ENCODE data around the gene MYCBP2. TPM values are rescaled to one million over a fixed set of nuclear protein-coding genes. Genes with fewer than 3 reads are reported as not detected.
"Not testable (repeated sequence)": the region's sequence is repeated elsewhere in the genome, so short reads cannot be mapped to it uniquely, and the experiment has no call there.

MYCBP2 gene
- total RNA-seq, 1 donor from 2014 or later = 71.3 TPM

DNA sequence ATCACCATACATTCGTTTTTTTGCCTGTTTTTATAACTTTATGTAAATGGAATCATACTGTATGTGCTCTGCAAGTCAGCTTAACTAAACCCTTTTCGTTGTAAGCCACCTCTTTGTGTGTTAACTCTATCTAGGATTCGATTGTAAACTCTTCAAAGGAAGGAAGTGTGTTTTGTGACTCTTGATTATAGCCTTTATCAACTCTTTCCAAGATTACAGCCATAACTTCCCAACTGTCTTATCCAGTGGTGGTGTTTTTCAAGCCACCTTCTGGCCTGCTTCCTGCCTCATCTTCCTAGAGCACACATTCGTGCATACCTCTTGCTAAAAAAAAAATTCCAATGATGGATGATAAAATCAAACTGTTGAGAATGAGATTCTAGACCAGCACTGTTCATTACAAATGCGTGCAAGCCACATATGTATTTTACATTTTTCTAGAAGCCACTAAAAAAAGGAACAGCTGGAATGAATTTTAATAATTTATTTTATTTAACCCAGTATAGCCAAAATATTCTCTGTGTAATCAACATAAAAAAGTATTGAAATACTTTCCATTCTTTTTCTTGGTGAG is 287.9 kb downstream of the MYCBP2 start:
- DNase-seq (ENCODE audit: low read depth) = no peak

DNA sequence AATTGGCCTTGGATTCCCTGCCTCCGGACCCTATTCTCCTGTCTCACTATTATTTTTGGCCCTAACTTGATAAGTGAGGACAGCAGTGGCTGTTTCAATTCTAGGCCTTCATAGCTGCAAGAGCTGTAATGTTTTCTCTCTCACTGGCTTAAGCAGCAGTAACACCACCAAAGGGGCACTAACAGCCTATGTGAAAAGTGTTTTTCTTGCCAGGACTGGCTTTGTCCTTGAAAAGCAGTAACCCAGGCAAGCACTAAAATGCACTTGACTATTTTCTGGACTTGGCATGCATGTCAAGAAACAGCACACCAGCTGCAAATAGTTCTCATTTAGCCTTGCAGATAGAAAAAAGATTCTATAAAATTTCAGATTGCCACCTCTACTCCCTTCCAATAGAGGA is 290.6 kb downstream of the MYCBP2 start:
- DNase-seq (ENCODE audit: low read depth) = no peak

DNA sequence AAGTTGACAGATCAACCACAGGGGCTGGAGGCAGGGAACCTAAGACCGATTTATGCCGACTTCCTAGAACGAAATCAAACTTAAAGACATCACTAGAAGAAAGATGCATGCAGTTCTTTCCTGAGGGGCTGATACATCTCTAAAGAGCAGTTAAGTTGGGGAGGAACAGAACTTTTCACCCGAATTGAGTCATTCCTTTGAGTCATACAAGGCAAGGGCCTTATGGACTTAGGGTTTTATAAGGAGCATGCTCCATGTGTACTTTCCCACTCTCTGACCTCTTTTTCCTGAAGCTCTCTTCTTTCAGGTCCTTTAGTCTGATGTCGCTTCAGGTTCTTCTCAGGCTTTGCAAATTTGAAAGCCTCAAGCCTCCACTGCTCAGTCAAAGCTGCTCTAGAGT is 292.0 kb downstream of the MYCBP2 start:
- DNase-seq (ENCODE audit: low read depth) = no peak

DNA sequence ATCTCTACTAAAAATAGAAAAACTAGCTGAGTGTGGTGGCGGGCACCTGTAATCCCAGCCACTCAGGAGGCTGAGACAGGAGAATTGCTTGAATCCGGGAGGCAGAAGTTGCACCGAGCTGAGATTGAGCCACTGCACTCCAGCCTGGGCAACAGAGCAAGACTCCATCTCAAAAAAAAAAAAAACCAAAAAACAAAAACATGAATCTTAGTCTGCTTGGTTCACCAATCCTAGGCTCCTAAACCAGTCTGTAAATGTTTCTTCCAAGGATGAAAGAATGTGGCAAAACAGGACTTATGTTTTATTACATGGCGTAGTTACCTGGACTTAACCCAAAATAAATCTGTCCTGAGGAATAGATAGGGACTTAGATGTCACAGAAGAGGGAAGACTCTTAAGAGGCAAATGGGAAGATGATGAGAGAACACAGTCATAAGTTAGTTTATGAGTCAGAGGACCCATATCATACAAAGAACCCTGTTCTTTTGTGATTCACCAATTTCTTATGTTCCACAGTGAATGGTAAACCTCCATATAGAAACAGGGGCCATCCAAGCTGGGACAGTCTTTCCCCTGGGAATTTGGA is 293.1 kb downstream of the MYCBP2 start:
- no peak for DNase-seq (ENCODE audit: low read depth)

DNA sequence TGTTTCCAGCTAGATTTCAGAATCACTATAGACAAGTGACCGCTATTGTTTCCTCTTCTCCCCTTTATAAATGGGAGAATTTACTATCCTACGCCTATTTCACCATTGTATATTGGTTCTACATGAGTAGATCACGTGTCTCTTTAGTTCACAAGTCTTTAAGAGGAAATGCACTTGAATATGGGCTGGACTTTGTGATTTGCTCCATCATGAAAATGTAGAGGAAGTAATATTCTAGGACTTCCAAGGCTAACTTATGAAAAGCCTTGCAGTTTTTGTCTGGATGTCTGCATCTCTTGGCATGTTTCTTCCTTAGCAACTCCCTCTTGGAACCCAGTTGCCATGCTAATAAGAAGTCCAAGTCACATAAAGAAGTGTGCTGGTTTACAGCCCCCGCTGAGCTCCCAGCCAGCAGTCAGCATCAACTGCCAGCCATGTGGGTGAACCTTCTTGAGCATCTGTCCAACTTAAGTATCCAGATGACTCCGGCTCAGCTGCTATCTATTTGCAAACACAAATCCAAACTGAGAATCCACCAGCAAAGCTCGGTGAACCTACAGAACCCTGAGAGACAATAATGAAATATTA is 295.1 kb downstream of the MYCBP2 start:
- no peak for DNase-seq (ENCODE audit: low read depth)

DNA sequence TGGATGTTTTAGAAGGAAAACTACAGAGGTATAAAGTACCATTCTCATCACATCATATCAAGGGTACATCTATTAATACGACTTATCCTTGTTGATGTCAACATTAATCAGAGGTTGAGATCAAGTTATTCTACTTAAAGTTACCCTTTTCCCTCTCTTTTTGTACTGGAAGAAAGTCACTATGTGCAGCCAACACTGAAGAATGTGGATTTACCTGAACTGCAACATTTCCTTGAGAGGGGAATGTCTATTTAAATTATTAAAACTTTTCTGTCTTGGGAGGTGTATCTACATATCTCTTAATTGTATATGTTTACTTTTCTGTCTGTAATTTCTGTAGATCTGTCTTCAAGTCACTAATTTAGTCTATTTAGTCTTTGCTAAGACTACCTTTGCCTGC is 297.5 kb downstream of the MYCBP2 start:
- no peak for DNase-seq (ENCODE audit: low read depth)

DNA sequence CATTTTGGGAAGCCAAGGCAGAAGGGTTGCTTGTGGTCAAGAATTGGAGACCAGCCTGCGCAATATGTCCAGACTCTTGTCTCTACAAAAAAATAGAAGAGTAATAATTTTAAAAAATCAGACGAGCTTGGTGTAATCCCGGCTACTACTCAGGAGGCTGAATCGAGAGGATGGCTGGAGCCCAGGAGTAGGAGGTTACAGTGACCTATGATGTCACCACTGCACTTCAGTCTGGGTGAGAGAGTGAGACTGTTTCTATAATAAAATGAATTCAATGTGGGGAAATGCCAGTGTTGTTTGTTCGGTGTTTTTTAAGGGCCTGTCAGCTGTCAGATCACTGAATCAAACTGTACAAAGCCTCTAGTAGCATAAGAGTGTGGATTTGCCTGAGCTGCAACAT is 298.7 kb downstream of the MYCBP2 start:
- peak; percentile 52 for DNase-seq (ENCODE audit: low read depth)

DNA sequence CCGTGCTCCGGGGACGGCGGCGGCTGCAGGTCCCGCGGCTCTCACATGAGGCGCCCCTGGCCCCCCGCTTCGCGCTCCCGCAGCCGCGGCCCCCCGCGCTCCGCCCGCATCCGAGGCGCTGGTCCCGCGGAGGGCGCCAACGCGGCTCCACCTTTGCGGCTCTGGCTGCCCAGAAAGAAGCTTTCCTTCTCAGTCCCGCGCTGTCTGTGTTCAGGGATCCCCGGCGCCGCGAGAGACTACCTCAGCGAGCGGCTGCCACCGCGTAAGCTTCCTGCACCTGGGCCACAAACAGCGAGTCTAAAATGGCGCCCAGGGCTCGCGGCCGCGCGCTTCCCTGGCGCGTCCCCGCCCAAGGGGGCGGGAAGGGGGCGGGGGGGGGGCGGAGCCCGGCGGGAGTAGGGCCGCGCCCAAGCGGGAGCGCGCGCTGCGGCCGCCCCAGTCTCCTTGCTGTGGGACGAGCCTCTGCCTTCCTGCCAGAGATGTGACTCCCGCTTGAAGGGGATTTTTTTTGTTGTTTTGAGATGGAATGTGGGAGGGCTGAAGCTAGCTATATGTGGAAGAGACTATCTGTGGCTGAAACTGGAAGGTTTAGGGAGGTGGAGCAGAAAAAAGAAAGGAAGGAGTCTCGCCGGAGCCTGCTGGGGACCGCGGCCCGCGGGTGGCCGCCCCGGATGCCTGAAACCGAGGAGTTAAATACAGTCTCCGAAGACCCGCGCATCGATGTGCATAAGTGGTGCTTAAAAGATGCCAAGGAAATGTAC is 299.9 kb downstream of the MYCBP2 start, which contains the start of gene FBXL3:
TSS of gene FBXL3 (minus strand) at position 299 of the 761 bp plus-strand sequence. CDS start 5,299 bp downstream, outside the sequence.
- peak; percentile 85 for DNase-seq (ENCODE audit: low read depth)

DNA sequence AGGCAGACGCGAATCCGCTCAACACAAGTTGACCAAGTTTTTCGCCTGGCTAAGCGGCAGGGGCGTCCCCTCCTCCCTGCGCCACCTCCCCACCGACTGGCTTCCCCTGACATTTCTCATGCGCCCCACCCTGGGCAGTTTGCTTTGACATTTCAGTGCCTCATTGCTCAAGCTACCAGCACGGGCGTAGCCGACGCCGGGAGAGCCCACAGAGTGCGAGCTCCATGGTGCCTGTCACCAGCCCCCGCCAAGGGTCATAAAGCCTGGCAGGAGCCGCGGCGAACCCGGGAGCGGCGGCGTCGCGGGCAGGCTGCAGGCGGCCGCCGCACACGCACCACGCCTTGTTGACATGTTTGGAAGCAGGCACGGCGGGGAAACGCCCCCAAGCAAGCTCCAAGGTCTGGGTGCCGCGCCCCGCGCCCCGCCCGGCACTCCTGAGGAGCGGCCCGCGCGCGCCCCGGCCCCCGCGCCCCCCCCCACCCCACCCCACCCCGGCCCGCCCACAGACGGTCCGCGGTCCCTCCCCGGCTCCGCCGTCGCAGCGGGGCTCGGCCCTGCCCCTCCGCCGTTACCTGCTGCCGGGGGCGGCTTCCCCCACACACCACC is 300.5 kb downstream of the MYCBP2 start:
- peak; percentile 83 for DNase-seq (ENCODE audit: low read depth)

DNA sequence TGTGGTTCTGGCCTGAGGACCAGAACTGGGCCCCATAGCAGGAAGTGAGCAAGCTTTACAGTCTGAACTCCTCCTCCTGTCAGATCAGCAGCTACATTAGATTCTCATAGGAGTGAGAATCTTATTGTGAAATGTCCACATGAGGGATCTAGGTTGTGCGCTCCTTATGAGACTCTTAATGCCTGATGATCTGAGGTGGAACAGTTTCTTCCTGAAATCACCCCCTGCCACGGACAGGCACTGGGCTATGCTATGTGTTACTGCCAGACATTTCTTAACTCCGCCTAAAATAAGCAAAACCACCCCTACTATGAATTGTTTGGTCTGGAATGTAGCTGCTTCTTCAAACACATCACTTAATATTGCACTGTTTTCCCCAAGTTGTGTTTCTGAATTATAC is 304.6 kb downstream of the MYCBP2 start:
- no peak for DNase-seq (ENCODE audit: low read depth)

DNA sequence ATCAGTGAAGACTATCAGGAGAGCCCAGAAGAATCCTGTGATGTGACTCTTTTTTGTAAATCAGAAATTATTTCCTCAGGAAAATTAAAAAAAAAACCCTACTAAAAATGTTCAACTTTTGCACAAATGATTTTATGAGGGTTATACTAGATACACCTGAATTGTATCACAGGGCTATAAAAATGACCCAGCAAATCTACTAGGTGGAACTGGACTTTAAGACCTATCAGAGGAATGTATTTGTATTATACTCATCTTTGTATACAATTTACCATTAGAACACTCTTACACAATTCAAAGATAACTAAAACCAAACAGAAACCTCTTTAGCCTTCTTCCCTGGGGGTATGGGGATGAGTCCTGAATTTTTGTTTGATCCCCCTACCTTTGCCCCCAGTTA is 307.1 kb downstream of the MYCBP2 start:
- no peak for DNase-seq (ENCODE audit: low read depth)

DNA sequence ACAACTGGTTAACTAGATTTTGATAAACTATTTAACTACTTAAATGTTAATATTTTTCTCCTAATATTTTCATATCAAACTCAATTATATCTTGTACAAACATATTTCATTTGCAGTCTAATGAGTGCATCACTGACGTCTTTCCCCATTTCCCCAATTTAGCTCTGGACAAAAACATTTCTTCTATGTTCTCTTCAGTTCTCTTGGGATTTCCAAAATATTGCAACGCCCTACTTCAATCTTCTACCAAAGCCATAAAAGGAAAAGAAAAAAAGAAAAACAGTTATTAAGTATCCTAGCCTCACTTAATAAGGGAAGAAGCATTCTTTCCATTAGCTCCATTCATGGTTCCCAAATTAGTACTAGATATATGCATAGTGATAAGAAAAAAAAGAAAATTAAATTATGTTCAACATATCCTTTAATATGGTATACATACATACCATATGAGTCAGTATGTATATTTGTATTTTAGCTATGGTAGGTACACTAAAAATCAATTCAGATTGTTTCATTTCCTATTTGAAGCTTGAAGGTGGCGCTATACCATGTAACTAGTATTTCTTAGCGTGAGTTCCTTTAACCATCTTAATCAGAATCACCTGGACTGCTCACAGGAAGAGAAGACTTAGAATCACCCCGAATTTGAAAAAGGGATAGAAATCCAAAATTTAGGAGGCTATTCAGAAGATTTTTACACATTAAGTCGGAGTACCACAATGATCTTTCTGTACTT is 309.8 kb downstream of the MYCBP2 start:
- no peak for DNase-seq (ENCODE audit: low read depth)

DNA sequence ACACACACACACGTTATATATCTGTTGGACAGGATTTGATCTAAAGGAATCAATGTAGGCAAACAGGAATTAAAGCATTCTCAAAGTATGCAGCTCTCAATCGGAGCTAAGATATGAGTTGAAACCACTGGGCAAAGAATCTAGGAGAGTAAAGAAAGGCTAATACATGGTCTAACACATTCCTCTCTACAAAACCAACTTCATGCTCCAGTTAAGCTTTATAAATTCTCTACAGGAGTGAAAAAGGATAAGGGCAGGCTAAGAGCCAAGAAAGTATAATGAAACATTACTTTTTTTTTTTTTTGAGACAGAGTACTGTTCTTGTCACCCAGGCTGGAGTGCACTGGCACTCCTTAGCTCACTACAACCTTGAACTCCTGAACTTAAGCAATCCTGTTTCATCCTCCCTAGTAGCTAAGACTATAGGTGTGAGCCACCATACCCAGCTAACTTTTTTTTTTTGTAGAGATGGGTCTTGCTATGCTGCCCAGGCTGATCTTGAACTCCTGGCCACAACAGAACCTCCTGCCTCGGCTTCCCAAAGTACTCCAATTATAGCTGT is 310.6 kb downstream of the MYCBP2 start:
- no peak for DNase-seq (ENCODE audit: low read depth)

DNA sequence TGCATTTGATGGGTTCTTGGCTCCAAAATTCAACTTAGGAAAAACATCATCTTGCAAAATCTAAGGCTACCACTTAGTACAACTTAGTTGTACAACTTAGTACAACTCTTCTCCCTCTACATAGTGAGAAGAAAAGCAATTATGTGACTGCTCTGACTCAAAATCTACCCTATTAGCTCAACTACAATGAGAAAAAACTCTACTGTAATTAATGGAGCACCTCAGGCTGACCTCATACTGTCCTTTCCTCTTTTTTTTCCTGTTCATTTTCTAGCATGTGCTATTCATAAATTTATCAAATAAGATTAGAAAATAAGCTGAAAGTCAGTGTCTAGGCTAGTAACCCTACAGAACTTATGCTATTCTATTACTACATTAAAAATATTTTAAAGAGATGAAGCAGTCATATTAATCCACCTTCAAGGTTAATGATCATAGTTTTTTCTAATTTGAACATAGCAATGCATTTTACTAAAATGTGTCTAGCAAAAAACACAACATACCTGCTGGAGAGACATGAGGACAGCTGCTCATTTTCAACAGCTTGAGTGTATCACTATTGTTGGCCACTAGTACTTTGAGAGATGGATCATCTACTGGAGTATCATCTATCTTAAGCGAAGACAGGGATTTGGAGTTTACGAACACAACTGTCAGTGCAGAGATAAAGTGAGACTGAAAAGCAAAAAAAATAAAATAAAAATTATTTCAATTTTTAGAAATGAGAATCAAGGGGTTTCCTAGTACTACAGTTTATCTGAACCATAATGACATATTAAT is 311.8 kb downstream of the MYCBP2 start:
- DNase-seq (ENCODE audit: low read depth) = no peak

DNA sequence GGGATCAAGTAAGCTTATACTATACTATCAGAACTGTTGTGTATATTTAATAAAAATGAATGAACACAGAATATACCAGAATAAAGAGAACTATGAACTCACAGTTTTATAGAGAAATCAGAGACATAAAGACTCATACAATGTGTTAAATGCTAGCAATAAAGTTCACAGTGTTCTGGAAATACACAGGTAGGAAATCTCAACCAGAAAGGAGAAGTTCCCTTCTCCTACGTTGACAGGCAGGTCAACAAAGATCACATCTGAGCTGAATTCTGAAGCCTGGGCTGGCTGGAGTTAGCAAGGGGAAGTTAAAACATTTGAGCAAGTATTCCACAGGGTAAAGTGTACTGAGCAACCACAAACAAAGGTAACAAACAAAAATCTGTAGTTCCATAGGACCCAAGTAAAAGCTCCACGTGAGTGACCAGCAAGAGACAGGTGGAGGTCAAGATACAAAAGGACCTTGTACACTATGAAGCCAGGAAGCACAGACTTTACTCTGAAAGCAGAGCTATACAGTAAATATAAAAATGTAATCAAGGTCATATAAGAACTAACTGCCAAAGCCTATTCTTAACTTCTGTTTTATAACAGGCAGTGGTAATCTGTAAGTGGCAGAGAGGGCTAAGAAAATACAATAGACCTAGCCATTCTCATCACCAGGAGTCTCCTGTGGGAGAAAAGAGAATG is 312.9 kb downstream of the MYCBP2 start:
- DNase-seq (ENCODE audit: low read depth) = no peak

DNA sequence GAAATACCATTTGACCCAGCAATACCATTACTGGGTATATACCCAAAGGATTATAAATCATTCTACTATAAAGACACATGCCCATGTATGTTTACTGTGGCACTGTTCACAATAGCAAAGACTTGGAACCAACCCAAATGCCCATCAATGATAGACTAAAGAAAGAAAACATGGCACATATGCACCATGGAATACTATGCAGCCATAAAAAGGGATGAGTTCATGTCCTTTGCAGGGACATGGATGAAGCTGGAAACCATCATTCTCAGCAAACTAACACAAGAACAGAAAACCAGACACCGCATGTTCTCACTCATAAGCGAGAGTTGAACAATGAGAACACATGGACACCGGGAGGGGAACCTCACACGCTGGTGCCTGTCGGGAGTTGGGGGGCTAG is 317.2 kb downstream of the MYCBP2 start:
- not testable (repeated sequence) for DNase-seq (ENCODE audit: low read depth)

DNA sequence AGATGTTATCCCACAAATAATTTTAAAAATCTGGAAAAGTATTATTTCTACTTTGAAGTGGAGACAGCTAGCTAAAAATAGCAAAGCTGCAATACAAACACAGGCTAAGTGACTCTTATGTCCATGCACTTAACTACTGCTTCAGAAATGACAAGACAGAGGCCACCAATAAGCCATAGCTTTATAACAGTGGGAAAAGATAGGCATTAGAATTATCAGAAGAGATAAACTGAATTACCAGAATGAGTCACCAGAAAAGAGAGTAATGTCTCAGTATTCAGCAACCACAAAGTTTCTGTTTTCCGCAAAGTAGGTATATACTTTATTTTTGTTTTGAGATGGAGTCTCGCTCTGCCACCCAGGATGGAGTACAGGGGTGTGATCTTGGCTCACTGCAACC is 317.9 kb downstream of the MYCBP2 start:
- no peak for DNase-seq (ENCODE audit: low read depth)

DNA sequence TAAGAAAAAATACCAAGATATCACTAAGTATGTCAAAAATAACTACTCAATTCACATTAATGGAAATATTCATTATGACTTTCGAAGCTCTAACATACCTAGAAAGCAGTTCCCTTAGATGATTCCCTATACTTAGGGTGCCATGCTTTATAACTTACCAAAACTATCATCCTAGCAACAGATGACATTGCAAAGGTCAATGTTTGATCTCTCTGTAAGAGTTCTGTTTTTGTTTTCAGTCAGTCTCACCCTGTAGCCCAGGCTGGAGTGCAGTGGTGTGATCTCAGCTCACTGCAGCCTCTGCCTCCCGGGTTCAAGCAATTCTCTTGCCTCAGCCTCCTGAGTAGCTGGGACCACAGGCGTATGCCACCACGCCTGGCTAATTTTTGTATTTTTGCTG is 318.6 kb downstream of the MYCBP2 start:
- not testable (repeated sequence) for DNase-seq (ENCODE audit: low read depth)

DNA sequence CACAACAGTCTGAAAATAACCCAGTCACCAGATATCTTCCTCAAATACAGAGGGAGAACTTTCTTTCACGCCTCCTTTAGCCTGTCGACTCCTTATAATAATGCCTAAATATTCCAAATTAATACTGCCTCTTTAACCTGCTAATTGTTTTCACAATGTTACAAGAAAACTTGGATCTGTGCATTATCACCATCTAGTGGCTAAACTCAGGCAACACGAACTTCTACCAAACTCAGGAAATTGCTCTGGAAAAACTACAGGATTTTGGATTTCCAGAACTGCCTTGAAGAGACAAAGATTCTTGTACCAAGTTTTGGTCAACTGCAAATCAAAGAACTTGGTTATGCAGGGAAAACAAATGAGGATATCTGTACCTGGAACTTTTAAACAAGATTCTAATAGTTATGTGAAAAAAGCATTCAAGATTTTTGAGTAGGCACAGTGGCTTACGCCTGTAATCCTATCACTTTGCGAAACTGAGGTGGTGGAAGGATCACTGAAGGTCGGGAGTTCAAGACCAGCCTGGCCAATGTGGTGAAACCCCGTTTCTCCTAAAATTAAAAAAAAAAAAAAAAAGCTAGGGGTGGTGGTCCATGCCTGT is 324.2 kb downstream of the MYCBP2 start:
- peak; percentile 41 for DNase-seq (ENCODE audit: low read depth)

All from myocyte (in vitro differentiated cells).